AG09309 (cell line): Measurements from ENCODE around the gene CAMLG.

Experiments
- DNase-seq: peaks from one replicate; pipeline ENCODE4 v3.0.0-alpha.2; 2010; ENCODE audit warnings: low read depth
- H3K4me3 ChIP-seq: 2 replicates; pipeline ENCODE4 v1.5.1; 2011; ENCODE audit warnings: mild to moderate bottlenecking, low read depth, low read length, moderate library complexity; ENCODE audit not compliant: control insufficient read depth
- CTCF ChIP-seq: IDR thresholded peaks from 2 replicates; pipeline ENCODE4 v1.5.1; 2011; ENCODE audit warnings: mild to moderate bottlenecking, low read depth, low read length, inconsistent platforms; ENCODE audit not compliant: insufficient read depth, control insufficient read depth; ENCODE audit errors: missing control alignments

CAMLG gene

GRCh38 chr5:134732819-134733218 lies 5.5 kb upstream of the CAMLG start:
- no peak for TF ChIP-seq CTCF
- no peak for DNase-seq

GRCh38 chr5:134735243-134735642 lies 3.1 kb upstream of the CAMLG start:
- no peak overlapping the region for H3K4me3 ChIP-seq
- DNase-seq, result no peak
- TF ChIP-seq CTCF, result no peak

More at GRCh38 chr5:134732819-134733218, 5.5 kb upstream of the CAMLG start:
- no peak overlapping the region for H3K4me3 ChIP-seq

GRCh38 chr5:134736173-134736812 lies 2.1 kb upstream of the CAMLG start:
- TF ChIP-seq CTCF, result no peak
- DNase-seq, result no peak
- no peak overlapping the region for H3K4me3 ChIP-seq

GRCh38 chr5:134738963-134739661 lies 764 bp downstream of the CAMLG start:
- peak overlapping the region; percentile 100 for H3K4me3 ChIP-seq

GRCh38 chr5:134741052-134741451 lies 2.7 kb downstream of the CAMLG start:
- TF ChIP-seq CTCF, result no peak

More at GRCh38 chr5:134738963-134739661, 764 bp downstream of the CAMLG start:
- DNase-seq, result no peak
- no peak for TF ChIP-seq CTCF

GRCh38 chr5:134742134-134742533 lies 3.8 kb downstream of the CAMLG start:
- no peak overlapping the region for H3K4me3 ChIP-seq
- DNase-seq, result no peak
- TF ChIP-seq CTCF, result no peak

More at GRCh38 chr5:134741052-134741451, 2.7 kb downstream of the CAMLG start:
- DNase-seq, result no peak
- H3K4me3 ChIP-seq, result no peak overlapping the region
